Inflammatory macrophage treated with lipopolysaccharide for 1 hour (primary cell): ENCODE data around the gene CRYBG3.
"Not testable (repeated sequence)": the region's sequence is repeated elsewhere in the genome, so short reads cannot be mapped to it uniquely, and the experiment has no call there.

Experiments
- DNase-seq, 2 donors: peaks; one replicate each; pipeline ENCODE4 v3.0.0-alpha.2; 2020 to 2022

The CRYBG3 gene

GRCh38 chr3:97821774-97822358 is at the start of gene CRYBG3:
Gene CRYBG3, plus strand, starts transcription at chr3:97822011. Its CDS starts 196 bp downstream, at chr3:97822207.
- peak; percentile 84 to 85 for DNase-seq

GRCh38 chr3:97772926-97773325 is 48.9 kb upstream of the CRYBG3 start:
- no peak for DNase-seq

GRCh38 chr3:97778152-97778551 is 43.7 kb upstream of the CRYBG3 start:
- no peak for DNase-seq

- DNase-seq = peak; percentile 20 to 69
Measured at GRCh38 chr3:97793420-97794019, 28.3 kb upstream of the CRYBG3 start.

- no peak for DNase-seq
Measured at GRCh38 chr3:97795951-97796350, 25.9 kb upstream of the CRYBG3 start.

GRCh38 chr3:97804471-97804870 is 17.3 kb upstream of the CRYBG3 start:
- DNase-seq = no peak

GRCh38 chr3:97810779-97811390 is 10.9 kb upstream of the CRYBG3 start:
- DNase-seq = no peak

GRCh38 chr3:97815149-97815917 is 6.5 kb upstream of the CRYBG3 start:
- DNase-seq = no peak

- no peak for DNase-seq
Measured at GRCh38 chr3:97816811-97817210, 5.0 kb upstream of the CRYBG3 start.

GRCh38 chr3:97817965-97818364 is 3.8 kb upstream of the CRYBG3 start:
- no peak for DNase-seq

GRCh38 chr3:97820780-97821179 is 1.0 kb upstream of the CRYBG3 start:
- DNase-seq = no peak

- DNase-seq = no peak
Measured at GRCh38 chr3:97821287-97821773, 481 bp upstream of the CRYBG3 start.

GRCh38 chr3:97822359-97822775 is 556 bp downstream of the CRYBG3 start:
- DNase-seq = peak; percentile 17 to 41

GRCh38 chr3:97823046-97824004 is 1.5 kb downstream of the CRYBG3 start:
- peak in 1 of 2 donors; percentile 14 for DNase-seq

GRCh38 chr3:97825101-97825500 is 3.3 kb downstream of the CRYBG3 start:
- no peak for DNase-seq

GRCh38 chr3:97827741-97828471 is 6.1 kb downstream of the CRYBG3 start:
- no peak for DNase-seq

- no peak for DNase-seq
Measured at GRCh38 chr3:97829198-97829597, 7.4 kb downstream of the CRYBG3 start.

GRCh38 chr3:97830638-97831037 is 8.8 kb downstream of the CRYBG3 start:
- no peak for DNase-seq

- DNase-seq = no peak
Measured at GRCh38 chr3:97831140-97831539, 9.3 kb downstream of the CRYBG3 start.

- not testable (repeated sequence) for DNase-seq
Measured at GRCh38 chr3:97833184-97833583, 11.4 kb downstream of the CRYBG3 start.

GRCh38 chr3:97835761-97836160 is 13.9 kb downstream of the CRYBG3 start:
- no peak for DNase-seq

GRCh38 chr3:97838393-97838792 is 16.6 kb downstream of the CRYBG3 start:
- no peak for DNase-seq
